Coronary artery (tissue), 2 donors: ENCODE results near the gene NME4.
A peak's percentile ranks its signal among the peaks of the same experiment; 100 is the strongest.

Experiments used
- DNase-seq: peaks from one replicate; pipeline ENCODE4 v3.0.0-alpha.2; 2017; ENCODE audit warnings: low spot score
- H3K27ac ChIP-seq, 2 donors: fragments of 200-600 bp; sonication (generic); one replicate each; pipeline ENCODE4 v1.5.1; 2016 to 2019
- H3K4me3 ChIP-seq: fragments of 200-600 bp; sonication (generic); 2 replicates; pipeline ENCODE4 v1.5.1; 2016; ENCODE audit warnings: mild to moderate bottlenecking, moderate library complexity
- CTCF ChIP-seq: fragments of 200-600 bp; sonication (generic); IDR thresholded peaks from one replicate; pipeline ENCODE4 v1.5.1; 2019; ENCODE audit warnings: antibody characterized with exemption

The NME4 gene

DNA sequence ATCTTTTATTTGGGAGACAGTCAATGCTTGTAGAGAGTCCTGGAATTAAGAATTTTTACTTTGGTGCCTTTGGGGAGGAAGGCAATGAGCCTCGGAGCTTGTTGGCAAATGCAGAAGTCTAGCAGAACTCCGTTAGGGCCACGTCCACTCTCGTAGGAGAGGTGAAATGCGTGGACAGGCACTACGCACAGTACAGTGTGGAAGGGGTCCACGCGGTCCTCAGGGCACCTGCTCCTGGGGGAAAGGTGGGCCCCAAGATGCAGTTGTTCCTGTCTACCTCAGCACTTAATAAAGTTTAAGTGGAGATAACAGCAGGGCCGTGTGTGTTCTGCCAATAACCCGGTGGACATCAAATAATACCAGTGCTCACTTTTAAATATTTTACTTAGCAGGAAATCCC lies 30.3 kb downstream of the NME4 start:
- peak overlapping the region; percentile 98 for H3K4me3 ChIP-seq

DNA sequence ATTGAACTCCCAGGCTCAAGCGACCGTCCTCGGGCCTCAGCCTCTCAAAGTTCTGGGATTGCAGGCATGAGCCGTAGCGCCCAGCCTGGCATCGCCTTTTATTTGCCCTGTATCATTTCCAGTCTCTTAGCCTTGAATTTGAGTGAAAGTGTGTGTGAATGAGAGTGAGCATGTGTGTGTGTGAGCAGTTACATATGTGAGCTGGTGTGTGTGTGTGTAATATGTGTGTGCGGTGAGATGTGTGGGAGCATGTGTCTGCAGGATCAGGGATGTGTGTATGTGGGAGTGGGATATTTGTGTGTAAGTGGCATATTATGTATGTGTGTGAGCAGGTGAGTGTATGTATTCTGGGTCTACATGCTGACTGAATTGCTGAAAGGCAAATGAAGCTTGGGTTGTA lies 33.9 kb downstream of the NME4 start:
- TF ChIP-seq CTCF = no peak
- Histone ChIP-seq H3K4me3 (no peak overlapping the region), H3K27ac (no peak overlapping the region)
- DNase-seq = no peak

More for the DNA sequence above, 30.3 kb downstream of the NME4 start:
- no peak for DNase-seq
- H3K27ac ChIP-seq = no peak overlapping the region
- TF ChIP-seq CTCF = no peak

DNA sequence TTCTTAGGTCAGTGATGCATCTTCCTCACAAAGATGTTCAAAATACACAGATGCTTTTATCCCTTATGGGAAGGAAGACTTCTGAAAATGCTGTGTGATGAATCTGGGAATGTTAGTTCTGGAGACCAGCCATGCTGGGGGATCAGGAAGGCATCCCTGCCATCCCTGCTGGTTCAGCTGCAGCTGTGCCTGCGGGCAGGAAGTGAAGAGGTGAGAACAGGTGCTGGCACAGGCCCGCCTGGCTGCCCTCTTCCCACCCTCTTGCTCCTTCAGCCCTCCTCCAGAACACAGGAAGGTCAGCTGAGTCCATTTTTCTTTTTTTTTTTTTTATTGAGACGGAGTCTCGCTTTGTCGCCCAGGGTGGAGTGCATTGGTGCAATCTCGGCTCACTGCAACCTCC lies 43.6 kb downstream of the NME4 start:
- TF ChIP-seq CTCF = no peak
- no peak overlapping the region for H3K27ac ChIP-seq
- no peak for DNase-seq
- H3K4me3 ChIP-seq = no peak overlapping the region

GRCh38 chr16:441447-441846 lies 44.4 kb downstream of the NME4 start:
- TF ChIP-seq CTCF = no peak
- Histone ChIP-seq H3K4me3 (no peak overlapping the region), H3K27ac (no peak overlapping the region)
- no peak for DNase-seq

- H3K27ac ChIP-seq = no peak overlapping the region
- no peak overlapping the region for H3K4me3 ChIP-seq
- TF ChIP-seq CTCF = no peak
- DNase-seq = no peak
Observed at GRCh38 chr16:442976-443375, 46.0 kb downstream of the NME4 start.

GRCh38 chr16:444027-444426 lies 47.0 kb downstream of the NME4 start:
- no peak for TF ChIP-seq CTCF
- Histone ChIP-seq H3K4me3 (no peak overlapping the region), H3K27ac (no peak overlapping the region)
- DNase-seq = no peak

DNA sequence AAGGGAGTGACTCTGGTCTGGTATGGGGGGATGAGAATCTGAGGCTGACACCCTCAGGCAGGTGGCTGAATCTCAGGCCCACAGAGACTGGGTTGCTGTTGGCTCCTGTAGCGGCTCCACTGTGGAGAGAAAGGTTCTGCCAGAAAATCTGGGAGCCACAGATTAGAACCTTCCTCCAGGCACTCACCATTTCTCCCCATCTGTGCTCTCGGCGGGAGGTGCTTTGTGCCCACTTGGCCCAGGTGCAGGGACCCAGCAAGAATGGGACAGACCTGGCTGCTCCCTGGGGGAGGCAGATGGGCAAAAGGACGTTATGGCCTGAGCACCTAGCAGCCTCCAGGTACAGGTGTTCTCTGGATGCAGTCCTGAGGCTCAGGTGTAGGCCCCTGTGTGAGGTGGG lies 48.6 kb downstream of the NME4 start:
- no peak overlapping the region for H3K27ac ChIP-seq
- TF ChIP-seq CTCF = no peak
- DNase-seq = no peak
- H3K4me3 ChIP-seq = no peak overlapping the region
